HCEC 1CT (cell line): ENCODE results near the gene PARD3B.

ENCODE experiments used
- DNase-seq: peaks from one replicate; pipeline ENCODE4 v3.0.0-alpha.2; 2017

PARD3B gene

GRCh38 chr2:204776781-204777559, 231.7 kb downstream of the PARD3B start:
- DNase-seq, result peak; percentile 57

DNA sequence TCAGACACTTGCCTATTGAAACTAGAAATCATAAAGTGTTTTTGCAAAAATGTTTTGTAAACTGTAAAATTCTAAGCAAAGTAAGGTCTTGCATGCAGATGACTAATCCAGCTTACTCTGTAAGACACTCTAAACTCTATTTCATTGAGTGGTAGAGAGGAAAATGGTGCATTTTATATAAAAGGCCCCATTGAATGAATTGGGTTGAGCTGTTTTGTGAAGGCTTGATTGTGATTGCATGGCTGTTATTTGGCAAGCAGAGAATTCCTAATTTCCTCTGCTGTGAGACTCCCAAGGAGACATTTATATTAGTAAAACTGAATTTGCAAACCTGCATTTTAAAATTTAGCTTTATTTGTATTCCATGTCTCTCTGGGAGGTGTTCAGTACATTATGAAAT, 234.5 kb downstream of the PARD3B start:
- DNase-seq, result no peak

- no peak for DNase-seq
Measured at GRCh38 chr2:204781941-204782340, 236.7 kb downstream of the PARD3B start.

- no peak for DNase-seq
Measured at GRCh38 chr2:204790076-204790475, 244.8 kb downstream of the PARD3B start.

DNA sequence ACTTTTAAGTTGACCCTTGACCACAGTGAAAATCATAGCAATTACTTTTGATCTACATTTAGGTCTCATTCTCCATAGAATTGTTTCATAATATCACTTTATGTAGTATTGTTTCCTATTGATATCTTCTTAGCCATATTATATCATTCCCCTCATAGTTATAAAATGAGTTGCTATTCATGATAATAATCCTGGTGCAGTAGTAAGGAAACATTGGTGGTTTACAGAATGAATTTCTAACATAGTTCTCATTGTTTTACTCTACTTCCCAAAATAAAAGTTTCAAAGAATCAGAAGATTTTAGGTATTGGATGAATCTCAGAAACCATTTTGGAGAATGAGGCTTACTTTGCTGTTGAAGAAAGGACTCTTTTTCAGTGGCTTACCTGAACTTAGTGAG, 246.0 kb downstream of the PARD3B start:
- no peak for DNase-seq

GRCh38 chr2:204794624-204795023, 249.3 kb downstream of the PARD3B start:
- no peak for DNase-seq

- peak; percentile 63 for DNase-seq
Measured at GRCh38 chr2:204795156-204795555, 249.9 kb downstream of the PARD3B start.

- DNase-seq, result no peak
Measured at GRCh38 chr2:204796581-204796980, 251.3 kb downstream of the PARD3B start.

- no peak for DNase-seq
Measured at GRCh38 chr2:204799791-204800190, 254.5 kb downstream of the PARD3B start.

DNA sequence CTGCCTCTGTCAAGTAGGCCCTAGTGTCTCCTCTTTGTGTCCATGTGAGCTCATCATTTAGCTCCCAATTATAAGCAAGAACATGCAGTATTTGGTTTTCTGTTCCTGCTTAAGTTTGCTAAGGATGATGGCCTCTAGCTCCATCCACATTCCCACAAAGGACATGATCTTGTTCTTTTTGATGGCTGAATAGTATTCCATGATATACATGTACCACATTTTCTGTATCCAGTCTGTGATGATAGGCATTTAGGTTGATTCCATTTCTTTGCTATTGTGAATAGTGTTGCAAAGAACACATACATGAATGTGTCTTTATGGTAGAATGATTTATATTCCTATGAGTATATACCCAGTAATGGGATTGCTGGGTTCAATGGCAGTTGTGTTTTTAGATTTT, 263.2 kb downstream of the PARD3B start:
- DNase-seq, result no peak

- DNase-seq, result no peak
Measured at GRCh38 chr2:204824751-204825453, 279.6 kb downstream of the PARD3B start.

- DNase-seq, result no peak
Measured at GRCh38 chr2:204825681-204826080, 280.4 kb downstream of the PARD3B start.

DNA sequence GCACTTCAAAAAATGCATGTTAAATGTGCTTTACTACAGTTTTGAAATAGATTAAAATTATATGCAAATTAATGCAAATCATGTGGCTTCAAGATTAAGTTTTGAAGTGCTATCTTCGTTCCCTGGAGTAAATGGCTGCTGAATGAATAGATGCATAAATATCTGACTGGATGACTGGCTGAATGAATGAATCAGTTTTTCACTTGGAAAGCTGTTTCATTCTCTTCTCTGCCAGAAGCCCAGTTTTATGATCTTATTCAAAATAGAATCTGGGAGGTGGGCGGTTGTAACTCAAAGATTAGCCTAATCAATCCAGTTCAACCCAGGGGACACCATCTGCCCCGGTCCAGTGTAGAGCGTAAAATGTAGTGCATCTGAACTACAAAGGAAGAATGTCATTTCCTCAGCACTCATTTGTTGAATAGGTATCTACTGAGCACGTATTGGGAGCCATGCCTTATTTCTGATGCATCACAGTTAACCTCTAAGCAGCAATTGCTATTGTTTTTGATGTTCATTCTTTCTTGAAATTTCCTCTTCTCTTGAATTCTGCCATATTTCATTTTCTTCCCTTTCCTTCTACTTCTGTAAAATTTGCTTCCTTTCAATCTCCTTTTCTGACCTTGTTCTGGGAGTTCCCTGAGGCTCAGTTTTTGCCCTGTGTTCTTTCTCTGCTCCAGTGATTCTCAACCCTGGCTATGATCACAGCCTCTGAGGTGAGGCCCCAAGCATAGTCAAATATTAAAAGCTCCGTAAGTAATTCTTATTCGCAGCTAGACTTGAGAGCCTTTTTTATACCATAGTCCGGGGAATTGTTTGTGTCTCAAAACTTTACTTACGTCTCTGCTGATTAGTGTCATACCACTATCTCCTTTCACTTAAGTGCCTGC, 282.7 kb downstream of the PARD3B start:
- DNase-seq, result no peak

- DNase-seq, result no peak
Measured at GRCh38 chr2:204834716-204835384, 289.6 kb downstream of the PARD3B start.

GRCh38 chr2:204835786-204836185, 290.5 kb downstream of the PARD3B start:
- DNase-seq, result no peak

GRCh38 chr2:204840504-204840903, 295.2 kb downstream of the PARD3B start:
- DNase-seq, result no peak

- DNase-seq, result no peak
Measured at GRCh38 chr2:204842068-204842467, 296.8 kb downstream of the PARD3B start.

GRCh38 chr2:204842661-204843485, 297.6 kb downstream of the PARD3B start:
- peak; percentile 92 for DNase-seq

GRCh38 chr2:204846471-204846870, 301.2 kb downstream of the PARD3B start:
- no peak for DNase-seq

GRCh38 chr2:204849892-204850291, 304.6 kb downstream of the PARD3B start:
- DNase-seq, result no peak

- DNase-seq, result no peak
Measured at GRCh38 chr2:204850581-204850980, 305.3 kb downstream of the PARD3B start.

GRCh38 chr2:204853905-204854304, 308.6 kb downstream of the PARD3B start:
- no peak for DNase-seq
